ENCODE measurements around the gene GNAQ. TPM values are rescaled to one million over a fixed set of nuclear protein-coding genes. Genes with fewer than 3 reads are reported as not detected.

The GNAQ gene
- polyA plus RNA-seq, 1 of the 3 experiments (the other 2 are of a cell fraction) = 20.9 TPM

- Histone ChIP-seq H3K4me2 (no peak overlapping the region), H2AFZ (ENCODE audit: low read depth) (no peak overlapping the region), H3K79me2 (ENCODE audit: insufficient read depth) (peaks cover 98% of the 10 kb centered on the region), H3K36me3 (replicated peaks in 1 of 2; ENCODE audit: control insufficient read depth in 1 of 2, insufficient read depth in 2 of 2, low read length in 1 of 2) (no peaks in the 10 kb centered on the region), H3K9ac (no peak overlapping the region), H3K4me1 (ENCODE audit: control insufficient read depth in 1 of 2, insufficient read depth in 2 of 2, low read depth in 1 of 2, low read length in 1 of 2) (peaks cover 4 to 17% of the 10 kb centered on the region in 2 experiments; a peak in 2 of 4 replicates), H3K27ac (ENCODE audit: low read depth in 2 of 2, low read length in 1 of 2) (no peak overlapping the region), H4K20me1 (ENCODE audit: insufficient read depth) (peaks cover 29% of the 10 kb centered on the region; the same call in 1 of the 2 replicates), H3K4me3 (ENCODE audit: low read depth in 2 of 2, low read length in 1 of 2) (no peak overlapping the region), H3K9me3 (no peaks in the 10 kb centered on the region), H3K27me3 (ENCODE audit: insufficient read depth) (no peaks in the 10 kb centered on the region), H3K9me2 (no peaks in the 10 kb centered on the region), H3F3A (replicated peaks; ENCODE audit: insufficient read depth) (no peaks in the 10 kb centered on the region)
- POLR2A ChIA-PET = no interaction called here
- WGBS (ENCODE audit: low lambda C conversion rate) = 97% methylated on average over 2 of the region's 2 CpGs
- CTCF ChIA-PET = interaction anchor here (2.1 to 5.0 kb wide), 2 partner anchors 52 to 61 kb away, joined by 6 to 41 read pairs; no protein-coding TSS in a partner anchor
- no peak for DNase-seq
- TF ChIP-seq POLR2AphosphoS5 (IDR thresholded peaks at IDR 0.05; ENCODE audit: low read depth, low read length) = no peak
- no peak for TF ChIP-seq USF2 (IDR thresholded peaks at IDR 0.05; ENCODE audit: borderline replicate concordance, low read depth, low read length)
- TF ChIP-seq CTCF (IDR thresholded peaks at IDR 0.05) = no peak
These were observed 57.2 kb downstream of the GNAQ start for GRCh38 chr9:77974434-77974833.

- DNase-seq = no peak
- H3K4me3 ChIP-seq (ENCODE audit: low read depth in 2 of 2, low read length in 1 of 2) = no peak overlapping the region
- POLR2A ChIA-PET = no interaction called here
- H3K79me2 ChIP-seq (ENCODE audit: insufficient read depth) = peaks cover 96% of the 10 kb centered on the region
- CTCF ChIA-PET = interaction anchor here (0.8 to 0.9 kb wide), 2 partner anchors 62 to 66 kb away, joined by 4 read pairs; no protein-coding TSS in a partner anchor
- peaks cover 31% of the 10 kb centered on the region for H4K20me1 ChIP-seq (ENCODE audit: insufficient read depth)
- H3K9me2 ChIP-seq = no peaks in the 10 kb centered on the region
- H3K9me3 ChIP-seq = no peaks in the 10 kb centered on the region
- TF ChIP-seq PBX3 (IDR thresholded peaks at IDR 0.05) = no peak
- peaks cover 0 to 19% of the 10 kb centered on the region in 2 experiments; a peak in 2 of 4 replicates for H3K4me1 ChIP-seq (ENCODE audit: control insufficient read depth in 1 of 2, insufficient read depth in 2 of 2, low read depth in 1 of 2, low read length in 1 of 2)
- H3K36me3 ChIP-seq (replicated peaks in 1 of 2; ENCODE audit: control insufficient read depth in 1 of 2, insufficient read depth in 2 of 2, low read length in 1 of 2) = no peaks in the 10 kb centered on the region
- no peak overlapping the region for H3K4me2 ChIP-seq
- H2AFZ ChIP-seq (ENCODE audit: low read depth) = no peak overlapping the region
- no peaks in the 10 kb centered on the region for H3K27me3 ChIP-seq (ENCODE audit: insufficient read depth)
- H3F3A ChIP-seq (replicated peaks; ENCODE audit: insufficient read depth) = no peaks in the 10 kb centered on the region
- H3K9ac ChIP-seq = no peak overlapping the region
- 78% methylated on average over 4 of the region's 4 CpGs for WGBS (ENCODE audit: low lambda C conversion rate)
- peak overlapping the region in 1 of 2 experiments; percentile 71; a peak in 2 of 4 replicates for H3K27ac ChIP-seq (ENCODE audit: low read depth in 2 of 2, low read length in 1 of 2)
These were observed 62.5 kb downstream of the GNAQ start for GRCh38 chr9:77969083-77969482.

GRCh38 chr9:77968506-77968905, 63.1 kb downstream of the GNAQ start:
- peaks cover 96% of the 10 kb centered on the region for H3K79me2 ChIP-seq (ENCODE audit: insufficient read depth)
- peak overlapping the region in 1 of 2 experiments; percentile 71; a peak in 2 of 4 replicates for H3K27ac ChIP-seq (ENCODE audit: low read depth in 2 of 2, low read length in 1 of 2)
- H3K9ac ChIP-seq = no peak overlapping the region
- ChIA-PET POLR2A (no interaction called here), CTCF (interaction anchor here (0.8 kb wide), 1 partner anchor 62 kb away, joined by 4 read pairs; no protein-coding TSS in a partner anchor)
- peak; percentile 31 for DNase-seq
- H3K4me1 ChIP-seq (ENCODE audit: control insufficient read depth in 1 of 2, insufficient read depth in 2 of 2, low read depth in 1 of 2, low read length in 1 of 2) = peaks cover 0 to 19% of the 10 kb centered on the region in 2 experiments; a peak in 2 of 4 replicates
- no peaks in the 10 kb centered on the region for H3K9me2 ChIP-seq
- no peak overlapping the region for H3K4me2 ChIP-seq
- no peaks in the 10 kb centered on the region for H3K9me3 ChIP-seq
- H2AFZ ChIP-seq (ENCODE audit: low read depth) = no peak overlapping the region
- H4K20me1 ChIP-seq (ENCODE audit: insufficient read depth) = peaks cover 29% of the 10 kb centered on the region
- H3F3A ChIP-seq (replicated peaks; ENCODE audit: insufficient read depth) = no peaks in the 10 kb centered on the region
- WGBS (ENCODE audit: low lambda C conversion rate) = 70% methylated on average over 3 of the region's 3 CpGs
- H3K27me3 ChIP-seq (ENCODE audit: insufficient read depth) = no peaks in the 10 kb centered on the region
- H3K36me3 ChIP-seq (replicated peaks in 1 of 2; ENCODE audit: control insufficient read depth in 1 of 2, insufficient read depth in 2 of 2, low read length in 1 of 2) = no peaks in the 10 kb centered on the region
- no peak overlapping the region for H3K4me3 ChIP-seq (ENCODE audit: low read depth in 2 of 2, low read length in 1 of 2)
- no peak for TF ChIP-seq NFIC (IDR thresholded peaks at IDR 0.05; ENCODE audit: borderline replicate concordance)
- TF ChIP-seq YY1 (IDR thresholded peaks at IDR 0.05; ENCODE audit: low read depth) = no peak
- TF ChIP-seq SMC3 (IDR thresholded peaks at IDR 0.05; ENCODE audit: low read depth, low read length) = no peak
- TF ChIP-seq ZBTB33 (IDR thresholded peaks at IDR 0.05; ENCODE audit: borderline replicate concordance, low read depth) = no peak
- TF ChIP-seq NRF1 (IDR thresholded peaks at IDR 0.05; ENCODE audit: low read depth, low read length) = no peak
- TF ChIP-seq ELF1 (IDR thresholded peaks at IDR 0.05) = no peak
- TF ChIP-seq USF1 (IDR thresholded peaks at IDR 0.05; ENCODE audit: borderline replicate concordance, low read depth) = no peak
- TF ChIP-seq SIN3A (IDR thresholded peaks at IDR 0.05; ENCODE audit: borderline replicate concordance, low read depth, low read length) = no peak
- TF ChIP-seq RCOR1 (IDR thresholded peaks at IDR 0.05; ENCODE audit: low read length) = peak; percentile 83
- peak in 1 of 2 experiments; percentile 70; a peak in 1 of 4 replicates for TF ChIP-seq EP300 (IDR thresholded peaks at IDR 0.05; ENCODE audit: borderline replicate concordance in 1 of 2, low read depth in 1 of 2, low read length in 1 of 2)
- TF ChIP-seq CHD2 (IDR thresholded peaks at IDR 0.05; ENCODE audit: low read length, partially characterized antibody) = no peak

Measured in SK-N-SH (cell line).